A549 (cell line): ENCODE measurements around the gene SERPINB12.

Source experiments
- CHD4 ChIP-seq: fragments of 200-600 bp; sonication (generic); IDR thresholded peaks from 2 replicates; pipeline ENCODE4 v1.6.1; 2016; ENCODE audit warnings: antibody characterized with exemption, mild to moderate bottlenecking, borderline replicate concordance
- FOSB ChIP-seq: fragments of 250-450 bp; sonication (Bioruptor Pico); IDR thresholded peaks from 2 replicates; pipeline ENCODE4 v1.5.0; 2020; ENCODE audit warnings: mild to moderate bottlenecking, moderate library complexity
- POLR2A ChIP-seq: IDR thresholded peaks from 2 replicates; pipeline ENCODE4 v1.6.1; 2012; ENCODE audit warnings: mild to moderate bottlenecking, low read length
- TF ChIP-seq, protein P1 (sequence below): fragments of >200 bp; sonication (Bioruptor Twin); formaldehyde crosslinking; IDR thresholded peaks from 3 replicates; pipeline ENCODE4 v1.5.1; 2016

DNA sequence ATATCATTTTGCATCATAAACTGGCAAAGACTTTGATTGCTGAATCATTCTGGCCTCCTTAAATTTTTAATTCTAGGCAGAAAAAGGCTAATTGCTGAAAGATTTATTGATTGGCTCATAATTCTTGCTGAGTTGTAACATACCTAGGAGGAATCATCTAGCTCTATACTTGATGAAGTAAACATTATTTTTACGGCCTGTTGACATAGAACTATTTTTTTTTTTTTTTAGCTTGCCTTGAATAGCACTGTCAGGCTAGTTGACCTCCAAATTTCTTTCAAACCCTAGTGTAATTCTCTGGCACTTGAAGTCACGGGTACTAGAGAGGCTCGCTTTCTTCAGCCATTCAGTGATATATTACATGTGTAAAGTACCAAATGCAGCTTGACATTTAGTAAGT, 2.8 kb downstream of the SERPINB12 start:
- TF ChIP-seq, protein P1, sequence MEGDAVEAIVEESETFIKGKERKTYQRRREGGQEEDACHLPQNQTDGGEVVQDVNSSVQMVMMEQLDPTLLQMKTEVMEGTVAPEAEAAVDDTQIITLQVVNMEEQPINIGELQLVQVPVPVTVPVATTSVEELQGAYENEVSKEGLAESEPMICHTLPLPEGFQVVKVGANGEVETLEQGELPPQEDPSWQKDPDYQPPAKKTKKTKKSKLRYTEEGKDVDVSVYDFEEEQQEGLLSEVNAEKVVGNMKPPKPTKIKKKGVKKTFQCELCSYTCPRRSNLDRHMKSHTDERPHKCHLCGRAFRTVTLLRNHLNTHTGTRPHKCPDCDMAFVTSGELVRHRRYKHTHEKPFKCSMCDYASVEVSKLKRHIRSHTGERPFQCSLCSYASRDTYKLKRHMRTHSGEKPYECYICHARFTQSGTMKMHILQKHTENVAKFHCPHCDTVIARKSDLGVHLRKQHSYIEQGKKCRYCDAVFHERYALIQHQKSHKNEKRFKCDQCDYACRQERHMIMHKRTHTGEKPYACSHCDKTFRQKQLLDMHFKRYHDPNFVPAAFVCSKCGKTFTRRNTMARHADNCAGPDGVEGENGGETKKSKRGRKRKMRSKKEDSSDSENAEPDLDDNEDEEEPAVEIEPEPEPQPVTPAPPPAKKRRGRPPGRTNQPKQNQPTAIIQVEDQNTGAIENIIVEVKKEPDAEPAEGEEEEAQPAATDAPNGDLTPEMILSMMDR: no peak
- no peak for TF ChIP-seq CHD4
- TF ChIP-seq POLR2A: no peak
- TF ChIP-seq FOSB (CRISPR knock-in tag): no peak
